Measurements from ENCODE around the gene SHANK2.

DNA sequence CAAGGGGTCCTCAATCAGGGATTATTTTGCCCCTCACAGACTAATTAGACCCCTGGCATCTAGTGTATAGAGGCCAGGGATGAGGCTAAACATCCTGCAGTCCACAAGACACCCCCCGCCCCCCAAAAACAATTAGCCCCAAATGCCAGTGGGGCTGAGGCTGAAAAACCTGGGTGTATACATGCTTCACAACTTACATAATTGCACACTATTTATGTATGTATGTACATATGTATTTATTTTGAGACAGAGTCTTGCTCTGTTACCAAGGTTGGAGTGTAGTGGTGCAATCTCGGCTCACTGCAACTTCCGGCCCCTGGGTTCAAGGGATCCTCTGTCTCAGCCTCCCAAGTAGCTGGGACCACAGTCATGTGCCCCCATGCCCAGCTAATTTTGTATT, 28.8 kb upstream of the SHANK2 start:
- TF ChIP-seq, protein P1, sequence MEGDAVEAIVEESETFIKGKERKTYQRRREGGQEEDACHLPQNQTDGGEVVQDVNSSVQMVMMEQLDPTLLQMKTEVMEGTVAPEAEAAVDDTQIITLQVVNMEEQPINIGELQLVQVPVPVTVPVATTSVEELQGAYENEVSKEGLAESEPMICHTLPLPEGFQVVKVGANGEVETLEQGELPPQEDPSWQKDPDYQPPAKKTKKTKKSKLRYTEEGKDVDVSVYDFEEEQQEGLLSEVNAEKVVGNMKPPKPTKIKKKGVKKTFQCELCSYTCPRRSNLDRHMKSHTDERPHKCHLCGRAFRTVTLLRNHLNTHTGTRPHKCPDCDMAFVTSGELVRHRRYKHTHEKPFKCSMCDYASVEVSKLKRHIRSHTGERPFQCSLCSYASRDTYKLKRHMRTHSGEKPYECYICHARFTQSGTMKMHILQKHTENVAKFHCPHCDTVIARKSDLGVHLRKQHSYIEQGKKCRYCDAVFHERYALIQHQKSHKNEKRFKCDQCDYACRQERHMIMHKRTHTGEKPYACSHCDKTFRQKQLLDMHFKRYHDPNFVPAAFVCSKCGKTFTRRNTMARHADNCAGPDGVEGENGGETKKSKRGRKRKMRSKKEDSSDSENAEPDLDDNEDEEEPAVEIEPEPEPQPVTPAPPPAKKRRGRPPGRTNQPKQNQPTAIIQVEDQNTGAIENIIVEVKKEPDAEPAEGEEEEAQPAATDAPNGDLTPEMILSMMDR (IDR thresholded peaks at IDR 0.05): no peak
- no peak for TF ChIP-seq POLR2A (IDR thresholded peaks at IDR 0.05)
- TF ChIP-seq EP300 (IDR thresholded peaks at IDR 0.05; ENCODE audit: low read depth): no peak
- no peak for TF ChIP-seq POLR2AphosphoS5 (IDR thresholded peaks at IDR 0.05)
